Breast epithelium (tissue), 4 donors: ENCODE data around the gene PSMD1. TPM values are rescaled to one million over a fixed set of nuclear protein-coding genes. Genes with fewer than 3 reads are reported as not detected.
"Not testable (repeated sequence)": the region's sequence is repeated elsewhere in the genome, so short reads cannot be mapped to it uniquely, and the experiment has no call there.

Experiments used
- DNase-seq, 2 donors: peaks; one replicate each; pipeline ENCODE4 v3.0.0-alpha.2; 2019; ENCODE audit warnings: low spot score in 2 of 2
- H3K27ac ChIP-seq, 2 donors: fragments of 200-600 bp; sonication (generic) in 1 of 2; one replicate each; pipeline ENCODE4 v1.5.1; 2016 to 2019; ENCODE audit warnings: mild to moderate bottlenecking in 1 of 2
- H3K27me3 ChIP-seq, 2 donors: fragments of 200-600 bp; sonication (generic) in 1 of 2; one replicate each; pipeline versions ENCODE4 v1.5.1 to v1.6.0; 2017 to 2019; ENCODE audit warnings: control low read depth in 1 of 2, mild to moderate bottlenecking in 1 of 2
- H3K36me3 ChIP-seq: fragments of 200-600 bp; one replicate; pipeline ENCODE4 v1.5.1; 2019
- H3K4me1 ChIP-seq, 2 donors: fragments of 200-600 bp; sonication (generic); one replicate each; pipeline ENCODE4 v1.5.1; 2016 to 2019; ENCODE audit warnings: control low read depth in 1 of 2
- H3K4me3 ChIP-seq, 3 donors: fragments of 200-600 bp; sonication (generic); 1 replicate in 2 of 3; 2 replicates in 1 of 3; pipeline ENCODE4 v1.5.1; 2016 to 2019; ENCODE audit warnings: mild to moderate bottlenecking in 3 of 3, moderate library complexity in 2 of 3
- H3K9me3 ChIP-seq, 2 donors: fragments of 200-600 bp; sonication (generic) in 1 of 2; one replicate each; pipeline ENCODE4 v1.5.1; 2016 to 2019; ENCODE audit warnings: control low read depth in 1 of 2
- CTCF ChIP-seq, 3 donors: fragments of 450-650 bp; IDR thresholded peaks; one replicate each; pipeline ENCODE4 v1.5.1; 2016 to 2017; ENCODE audit warnings: antibody characterized with exemption in 3 of 3, mild to moderate bottlenecking in 3 of 3, moderate library complexity in 3 of 3
- POLR2A ChIP-seq: fragments of 450-650 bp; IDR thresholded peaks from one replicate; pipeline ENCODE4 v1.6.1; 2016; ENCODE audit warnings: antibody characterized with exemption, mild to moderate bottlenecking, moderate library complexity
- POLR2AphosphoS5 ChIP-seq, 3 donors: sonication (generic); formaldehyde crosslinking; IDR thresholded peaks; one replicate each; pipeline ENCODE4 v1.6.1; 2017; ENCODE audit warnings: antibody characterized with exemption in 3 of 3
- intact Hi-C: fragments of 100-400 bp; cut with DNase I; formaldehyde crosslinking; loops from one replicate; pipeline ENCODE4 v1.15.1; 2023; ENCODE audit warnings: low total_unique reads
- total RNA-seq, 3 donors: library from RNA; depleted of rRNA; stranded (reverse); fragments of >200 nt; gene quantifications; one replicate each; pipeline ENCODE4 v1.1.0, GENCODE V29; 2016

Gene PSMD1
- total RNA-seq, 3 donors from 2014 or later, result 63.8 to 73.0 (median 69.2) TPM

DNA sequence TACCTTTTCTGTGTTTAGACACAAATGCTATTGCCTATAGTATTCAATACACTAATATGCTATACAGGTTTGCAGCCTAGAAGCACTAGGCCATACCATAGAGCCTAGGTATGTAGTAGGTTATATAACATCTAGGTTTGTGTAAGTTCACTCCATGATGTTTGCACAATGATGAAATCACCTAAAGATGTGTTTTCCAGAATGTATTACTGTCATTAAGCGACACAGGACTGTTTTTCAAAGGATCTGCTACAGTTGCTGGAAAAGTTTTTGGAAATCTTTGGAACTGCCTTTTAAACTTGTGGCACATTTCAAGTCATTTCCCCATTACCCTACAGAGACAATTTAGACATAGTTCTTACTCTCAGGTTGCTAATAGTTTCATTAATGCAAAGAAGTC is 9.3 kb downstream of the PSMD1 start:
- Histone ChIP-seq H3K27ac (no peak overlapping the region), H3K27me3 (no peaks in the 10 kb centered on the region), H3K4me1 (no peaks in the 10 kb centered on the region), H3K36me3 (no peaks in the 10 kb centered on the region), H3K9me3 (no peaks in the 10 kb centered on the region), H3K4me3 (no peak overlapping the region)
- intact Hi-C loops, result no loop called here
- TF ChIP-seq CTCF (IDR thresholded peaks at IDR 0.05), result no peak
- no peak for TF ChIP-seq POLR2A
- TF ChIP-seq POLR2AphosphoS5 (IDR thresholded peaks at IDR 0.05), result no peak
- DNase-seq, result no peak

DNA sequence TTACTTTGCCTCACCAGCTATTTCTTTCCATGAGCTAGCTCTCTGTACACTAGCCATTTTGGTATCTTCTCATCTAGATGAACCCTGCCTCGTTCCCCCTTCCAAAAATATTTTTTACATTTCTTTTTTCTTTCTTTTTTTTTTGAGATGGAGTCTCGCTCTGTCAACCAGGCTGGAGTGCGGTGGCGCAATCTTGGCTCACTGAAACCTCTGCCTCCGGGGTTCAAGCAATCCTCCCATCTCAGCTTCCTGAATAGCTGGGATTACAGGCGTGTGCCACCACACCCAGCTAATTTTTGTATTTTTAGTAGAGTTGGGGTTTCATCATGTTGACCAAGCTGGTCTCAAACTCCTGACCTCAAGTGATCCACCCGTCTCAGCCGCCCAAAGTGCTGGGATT is 10.9 kb downstream of the PSMD1 start:
- H3K4me1 ChIP-seq, DNase-seq, H3K27me3 ChIP-seq, intact Hi-C loops, H3K36me3 ChIP-seq, H3K9me3 ChIP-seq, H3K27ac ChIP-seq, H3K4me3 ChIP-seq: not testable (repeated sequence)

GRCh38 chr2:231068525-231069222 is 12.0 kb downstream of the PSMD1 start:
- H3K27me3 ChIP-seq, result no peaks in the 10 kb centered on the region
- no peaks in the 10 kb centered on the region for H3K9me3 ChIP-seq
- no peak overlapping the region for H3K27ac ChIP-seq
- DNase-seq, result no peak
- H3K4me3 ChIP-seq, result no peak overlapping the region
- H3K4me1 ChIP-seq, result no peaks in the 10 kb centered on the region
- peaks cover 3% of the 10 kb centered on the region for H3K36me3 ChIP-seq
- intact Hi-C loops, result no loop called here
- TF ChIP-seq POLR2AphosphoS5 (IDR thresholded peaks at IDR 0.05) (no peak), CTCF (IDR thresholded peaks at IDR 0.05) (no peak)

DNA sequence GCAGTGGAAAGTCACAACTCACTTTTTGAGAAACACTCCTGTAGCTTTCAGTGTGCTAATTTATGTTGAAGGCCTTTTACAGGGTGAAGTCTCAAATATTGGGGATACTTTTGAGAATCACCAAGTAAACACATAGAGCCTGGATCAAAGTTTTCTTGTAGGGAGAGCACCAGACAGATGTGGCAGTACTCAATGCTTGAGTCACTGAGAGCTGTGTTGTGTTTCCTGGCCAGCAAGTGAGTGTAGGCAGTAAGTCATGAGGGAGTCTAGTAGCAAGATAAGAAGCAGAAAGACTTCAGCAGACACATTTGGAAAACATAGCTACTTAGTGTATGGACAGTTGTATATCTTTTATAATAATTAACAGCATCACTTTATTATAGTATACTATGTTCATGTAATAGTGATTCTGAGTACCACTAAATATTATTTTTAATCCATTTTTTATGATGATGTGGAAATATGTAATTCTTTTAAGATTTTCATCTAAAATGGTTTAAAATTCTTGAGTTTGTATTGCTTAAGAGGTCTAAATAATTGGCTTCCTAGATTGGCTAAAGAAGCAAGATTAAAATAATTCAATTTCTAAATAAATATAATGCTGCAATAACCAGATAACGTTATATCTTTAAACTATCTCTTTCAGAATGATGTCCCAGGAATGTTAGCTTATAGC is 12.8 kb downstream of the PSMD1 start:
- Histone ChIP-seq H3K36me3 (peaks cover 3% of the 10 kb centered on the region), H3K27me3 (no peaks in the 10 kb centered on the region), H3K9me3 (no peaks in the 10 kb centered on the region), H3K27ac (no peak overlapping the region), H3K4me1 (no peaks in the 10 kb centered on the region), H3K4me3 (no peak overlapping the region)
- no peak for DNase-seq
- intact Hi-C loops, result no loop called here
- TF ChIP-seq POLR2A (no peak), CTCF (IDR thresholded peaks at IDR 0.05) (no peak), POLR2AphosphoS5 (IDR thresholded peaks at IDR 0.05) (no peak)

- intact Hi-C loops, result no loop called here
- peaks cover 13% of the 10 kb centered on the region for H3K36me3 ChIP-seq
- DNase-seq, result no peak
These were observed 27.9 kb downstream of the PSMD1 start for GRCh38 chr2:231084565-231084964.

More at GRCh38 chr2:231084565-231084964, 27.9 kb downstream of the PSMD1 start:
- Histone ChIP-seq H3K27me3 (no peaks in the 10 kb centered on the region), H3K27ac (no peak overlapping the region), H3K4me3 (no peak overlapping the region), H3K9me3 (no peaks in the 10 kb centered on the region), H3K4me1 (no peaks in the 10 kb centered on the region)
- TF ChIP-seq CTCF (IDR thresholded peaks at IDR 0.05) (no peak), POLR2A (no peak), POLR2AphosphoS5 (IDR thresholded peaks at IDR 0.05) (no peak)
